HCT116 (cell line): Measurements from ENCODE around the gene SPTBN1. TPM values are rescaled to one million over a fixed set of nuclear protein-coding genes. Genes with fewer than 3 reads are reported as not detected.

Experiments
- ATAC-seq: fragments of 200-7000 bp; cut with Tn5 transposase; 2 replicates; pipeline ENCODE4 v1.9.1; 2020; ENCODE audit warnings: mild to moderate bottlenecking, moderate library complexity
- BruUV-seq: library from RNA; stranded (reverse); fragments of 400-500 nt; replicated peaks from 2 replicates; lab custom pipeline; 2021; lab: Mats Ljungman, UMichigan
- CTCF ChIA-PET: fragments of 300-600 bp; sonication (Branson Sonifier 250); formaldehyde crosslinking; loops from one replicate; lab custom pipeline; 2021; ENCODE audit warnings: antibody characterized with exemption; lab: Charles Lee
- POLR2A ChIA-PET: fragments of 300-600, 350-600 bp; sonication (Branson Sonifier 250); formaldehyde crosslinking; loops from one replicate; lab custom pipeline; 2021; ENCODE audit warnings: antibody characterized with exemption; lab: Charles Lee
- RAD21 ChIA-PET, 2 experiments: fragments of 300-600 bp; sonication (Branson Sonifier 250); formaldehyde crosslinking; loops; one replicate each; lab custom pipeline; 2023; ENCODE audit warnings: low total read pairs in 2 of 2; ENCODE audit not compliant: uncharacterized antibody in 2 of 2, unreplicated experiment in 2 of 2, low non-redundant PET in 1 of 2; lab: Charles Lee
- DNase-seq: peaks from one replicate; pipeline ENCODE4 v3.0.0-alpha.2; 2010; ENCODE audit warnings: low read depth, low spot score
- H2AFZ ChIP-seq: fragments of 200-600 bp; shearing (Covaris generic), sonication (generic); 2 replicates; pipeline ENCODE4 v1.6.1; 2017; ENCODE audit warnings: low read depth, mixed run types, mixed read lengths, antibody characterized with exemption, low read length; ENCODE audit not compliant: poor library complexity, severe bottlenecking
- H3K27ac ChIP-seq: 2 replicates; pipeline ENCODE4 v1.5.1; 2012; ENCODE audit warnings: low read depth, low read length
- H3K27me3 ChIP-seq: fragments of 200-600 bp; sonication (generic); 2 replicates; pipeline ENCODE4 v1.6.1; 2016; ENCODE audit warnings: mixed run types, low read length, mixed read lengths; ENCODE audit not compliant: insufficient read depth
- H3K36me3 ChIP-seq, 2 experiments: fragments of 200-500 bp in 1 of 2; fragments of 200-600 bp in 1 of 2; sonication (Bioruptor generic) in 1 of 2; sonication (generic) in 1 of 2; 2 replicates each; pipeline versions ENCODE4 v1.5.1 to v1.6.1; 2014 to 2016; ENCODE audit warnings: low read length in 2 of 2, inconsistent platforms in 1 of 2, mixed read lengths in 1 of 2, mixed run types in 1 of 2; ENCODE audit not compliant: insufficient read depth in 2 of 2, control insufficient read depth in 1 of 2
- H3K4me1 ChIP-seq, 2 experiments: fragments of 200-600 bp in 1 of 2; sonication (generic) in 1 of 2; 2 replicates each; pipeline versions ENCODE4 v1.5.1 to v1.6.1; 2012 to 2017; ENCODE audit warnings: low read length in 2 of 2, inconsistent platforms in 1 of 2, mild to moderate bottlenecking in 1 of 2, mixed read lengths in 1 of 2, mixed run types in 1 of 2, moderate library complexity in 1 of 2; ENCODE audit not compliant: insufficient read depth in 2 of 2, control insufficient read depth in 1 of 2
- H3K4me2 ChIP-seq: fragments of 200-600 bp; sonication (generic); 2 replicates; pipeline ENCODE4 v1.6.1; 2017; ENCODE audit warnings: mixed run types, low read length, mixed read lengths
- H3K4me3 ChIP-seq, 2 experiments: fragments of 200-600 bp in 1 of 2; sonication (generic) in 1 of 2; replicated peaks in 1 of 2; 2 replicates each; pipeline ENCODE4 v1.5.1; 2011 to 2016; ENCODE audit warnings: low read length in 2 of 2, control low read depth in 1 of 2, low read depth in 1 of 2, mild to moderate bottlenecking in 1 of 2, mixed read lengths in 1 of 2, mixed run types in 1 of 2
- H3K79me2 ChIP-seq: fragments of 200-600 bp; sonication (generic); 2 replicates; pipeline ENCODE4 v1.6.1; 2017; ENCODE audit warnings: mild to moderate bottlenecking, mixed run types, low read length, moderate library complexity, mixed read lengths; ENCODE audit not compliant: insufficient read depth
- H3K9ac ChIP-seq: fragments of 200-600 bp; sonication (generic); 2 replicates; pipeline ENCODE4 v1.6.1; 2016; ENCODE audit warnings: low read length, mixed read lengths
- H3K9me2 ChIP-seq: fragments of 200-600 bp; sonication (generic), shearing (Covaris generic); 2 replicates; pipeline ENCODE4 v1.6.1; 2017; ENCODE audit warnings: mixed run types, mild to moderate bottlenecking, moderate library complexity; ENCODE audit not compliant: insufficient read depth
- H3K9me3 ChIP-seq, 2 experiments: fragments of 200-500 bp in 1 of 2; fragments of 200-600 bp in 1 of 2; sonication (Bioruptor generic) in 1 of 2; sonication (generic) in 1 of 2; 2 replicates each; pipeline ENCODE4 v1.6.1; 2014 to 2017; ENCODE audit warnings: low read length in 2 of 2, mixed read lengths in 2 of 2, inconsistent platforms in 1 of 2, low read depth in 1 of 2, mild to moderate bottlenecking in 1 of 2, mixed run types in 1 of 2, moderate library complexity in 1 of 2; ENCODE audit not compliant: control insufficient read depth in 1 of 2, insufficient read depth in 1 of 2
- H4K20me1 ChIP-seq: fragments of 200-600 bp; sonication (generic), shearing (Covaris generic); 2 replicates; pipeline ENCODE4 v1.6.1; 2017; ENCODE audit warnings: mixed run types, mild to moderate bottlenecking, moderate library complexity; ENCODE audit not compliant: insufficient read depth
- ATF3 ChIP-seq: IDR thresholded peaks from 2 replicates; pipeline ENCODE4 v1.6.1; 2012
- CBX3 ChIP-seq: IDR thresholded peaks from 2 replicates; pipeline ENCODE4 v1.6.1; 2012; ENCODE audit warnings: low read depth
- EZH2phosphoT487 ChIP-seq: fragments of 200-600 bp; IDR thresholded peaks from 2 replicates; pipeline ENCODE4 v1.6.1; 2018; ENCODE audit warnings: antibody characterized with exemption, borderline replicate concordance
- MAX ChIP-seq: IDR thresholded peaks from 2 replicates; pipeline ENCODE4 v1.6.1; 2012
- POLR2AphosphoS5 ChIP-seq: IDR thresholded peaks from 2 replicates; pipeline ENCODE4 v1.6.1; 2011; ENCODE audit warnings: mild to moderate bottlenecking, low read depth, low read length, moderate library complexity
- RAD21 ChIP-seq: IDR thresholded peaks from 2 replicates; pipeline ENCODE4 v1.6.1; 2012; ENCODE audit warnings: low read depth, mild to moderate bottlenecking
- SIN3A ChIP-seq: IDR thresholded peaks from 2 replicates; pipeline ENCODE4 v1.6.1; 2012; ENCODE audit warnings: low read depth
- SP1 ChIP-seq: IDR thresholded peaks from 2 replicates; pipeline ENCODE4 v1.6.1; 2012; ENCODE audit warnings: low read depth
- SRF ChIP-seq: IDR thresholded peaks from 2 replicates; pipeline ENCODE4 v1.6.1; 2012; ENCODE audit warnings: low read depth
- TCF7L2 ChIP-seq: IDR thresholded peaks from 2 replicates; pipeline ENCODE4 v1.7.0; 2011; ENCODE audit warnings: borderline replicate concordance, inconsistent platforms; ENCODE audit not compliant: insufficient read depth, insufficient read length; ENCODE audit errors: extremely low read depth
- YY1 ChIP-seq: IDR thresholded peaks from 2 replicates; pipeline ENCODE4 v1.6.1; 2011; ENCODE audit warnings: low read length, low read depth, moderate library complexity, mild to moderate bottlenecking; ENCODE audit not compliant: insufficient replicate concordance; ENCODE audit errors: extremely low read depth
- intact Hi-C: fragments of 100-400 bp; cut with micrococcal nuclease; formaldehyde crosslinking; loops from 2 replicates; pipeline ENCODE4 v1.10.0; 2022
- total RNA-seq: library from RNA; stranded (reverse); gene quantifications from one replicate; pipeline ENCODE4 v1.2.1, GENCODE V29; 2021; ENCODE audit not compliant: unreplicated experiment

The SPTBN1 gene
- total RNA-seq, 1 experiment from 2014 or later = 84.4 TPM

- TF ChIP-seq YY1 = no peak
- TF ChIP-seq ATF3 = no peak
- no peak for TF ChIP-seq TCF7L2
- no peak for TF ChIP-seq SRF
- no peak for TF ChIP-seq MAX
- TF ChIP-seq EZH2phosphoT487 = no peak
- TF ChIP-seq CBX3 = no peak
- no peak for TF ChIP-seq SIN3A
- no peak for TF ChIP-seq POLR2AphosphoS5
These were observed 157.7 kb downstream of the SPTBN1 start (continued) for GRCh38 chr2:54613794-54614257.

GRCh38 chr2:54614819-54615218 lies 158.7 kb downstream of the SPTBN1 start:
- Histone ChIP-seq H3K4me1 (no peaks in the 10 kb centered on the region), H3K4me3 (no peak overlapping the region), H3K79me2 (peaks cover 22% of the 10 kb centered on the region), H3K36me3 (peaks cover 0 to 16% of the 10 kb centered on the region in 2 experiments; a peak in 3 of 4 replicates), H3K4me2 (no peak overlapping the region), H3K27me3 (no peaks in the 10 kb centered on the region), H3K9me3 (no peaks in the 10 kb centered on the region), H3K9ac (no peak overlapping the region), H3K27ac (no peak overlapping the region), H2AFZ (no peak overlapping the region), H3K9me2 (no peaks in the 10 kb centered on the region), H4K20me1 (no peaks in the 10 kb centered on the region)
- DNase-seq = no peak
- TF ChIP-seq RAD21 (no peak), EZH2phosphoT487 (no peak), ATF3 (no peak), SIN3A (no peak), MAX (no peak), SP1 (no peak)
- POLR2A ChIA-PET = no interaction called here
- intact Hi-C loops = no loop called here
- CTCF ChIA-PET = no interaction called here
- RAD21 ChIA-PET = no interaction called here
- ATAC-seq = no peak
- BruUV-seq = no TSS peak
